IPS-NIHi11 (cell line): ENCODE data around the gene DCTD.
"Not testable (repeated sequence)": the region's sequence is repeated elsewhere in the genome, so short reads cannot be mapped to it uniquely, and the experiment has no call there.

Experiments
- DNase-seq: peaks from one replicate; pipeline ENCODE4 v3.0.0; 2012; ENCODE audit warnings: mixed read lengths, low spot score

The DCTD gene

DNA sequence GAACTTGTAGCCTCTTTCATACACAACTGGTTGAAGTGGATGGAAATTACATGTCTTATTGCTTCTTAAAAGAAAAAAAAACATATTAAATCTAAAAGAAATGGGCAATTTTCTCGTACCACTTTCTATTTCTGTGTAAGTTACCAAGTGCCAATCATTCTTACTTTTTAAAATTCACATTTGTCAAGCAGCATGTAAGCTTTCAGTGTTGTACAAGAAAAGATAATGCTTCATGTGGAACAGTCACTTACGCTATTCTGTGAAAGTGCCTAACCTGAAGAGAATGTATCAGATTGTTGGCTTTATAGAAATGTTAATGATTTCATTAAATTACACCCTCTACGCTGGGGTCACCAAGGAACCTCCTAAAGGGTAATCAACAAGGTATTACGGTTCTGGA, 4.4 kb upstream of the DCTD start:
- no peak for DNase-seq

GRCh38 chr4:182920676-182921075, 3.5 kb upstream of the DCTD start:
- DNase-seq: no peak

DNA sequence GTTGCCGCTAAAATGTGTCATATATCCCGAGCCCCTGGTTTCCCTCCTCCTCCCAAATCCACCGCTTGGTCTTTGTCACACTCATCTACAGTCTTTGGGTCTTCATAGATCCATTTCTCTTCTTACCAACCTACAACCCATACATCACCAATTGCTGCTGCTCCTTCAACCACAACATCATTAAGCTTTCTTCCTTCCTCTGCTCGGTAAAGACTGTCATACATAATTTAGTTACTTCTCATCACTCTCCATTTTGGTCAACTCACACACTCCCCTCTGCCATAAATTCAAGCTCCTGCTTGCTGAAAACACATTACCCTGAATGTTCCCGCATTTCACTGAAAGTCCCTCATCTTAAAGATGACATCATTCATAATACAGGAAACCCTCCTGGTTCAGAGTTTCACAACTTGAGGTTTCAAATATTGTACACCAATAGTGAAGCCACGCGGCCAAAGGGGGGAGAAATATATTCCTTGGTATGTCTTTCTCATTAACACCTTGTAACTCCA, 1.7 kb upstream of the DCTD start:
- no peak for DNase-seq

DNA sequence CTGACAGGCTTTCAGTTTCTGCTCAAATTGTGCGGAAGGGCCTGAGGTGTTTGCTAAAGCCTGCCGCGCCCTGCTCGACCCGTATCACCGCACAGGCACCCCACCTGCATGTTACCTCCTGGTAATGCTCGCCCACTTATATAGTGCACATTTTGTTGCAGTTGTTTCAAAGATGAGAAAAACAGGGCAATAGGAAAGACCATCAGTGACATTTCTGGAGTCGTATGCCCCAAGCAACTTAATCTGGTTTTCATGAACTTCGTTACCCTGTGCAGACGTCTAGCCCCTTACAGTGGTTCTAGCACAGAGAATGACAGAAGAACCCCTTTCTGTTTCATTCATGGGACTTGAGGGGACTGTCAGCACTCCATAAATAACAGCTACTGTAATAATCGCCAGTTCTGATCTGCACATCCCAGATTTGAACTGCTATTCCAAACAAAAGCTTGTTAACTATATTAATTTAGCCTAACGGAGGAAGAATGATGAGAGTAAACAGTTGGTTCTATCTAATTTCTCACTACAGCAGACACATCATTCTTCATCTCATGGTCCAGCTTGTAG, 940 bp upstream of the DCTD start:
- DNase-seq: no peak

DNA sequence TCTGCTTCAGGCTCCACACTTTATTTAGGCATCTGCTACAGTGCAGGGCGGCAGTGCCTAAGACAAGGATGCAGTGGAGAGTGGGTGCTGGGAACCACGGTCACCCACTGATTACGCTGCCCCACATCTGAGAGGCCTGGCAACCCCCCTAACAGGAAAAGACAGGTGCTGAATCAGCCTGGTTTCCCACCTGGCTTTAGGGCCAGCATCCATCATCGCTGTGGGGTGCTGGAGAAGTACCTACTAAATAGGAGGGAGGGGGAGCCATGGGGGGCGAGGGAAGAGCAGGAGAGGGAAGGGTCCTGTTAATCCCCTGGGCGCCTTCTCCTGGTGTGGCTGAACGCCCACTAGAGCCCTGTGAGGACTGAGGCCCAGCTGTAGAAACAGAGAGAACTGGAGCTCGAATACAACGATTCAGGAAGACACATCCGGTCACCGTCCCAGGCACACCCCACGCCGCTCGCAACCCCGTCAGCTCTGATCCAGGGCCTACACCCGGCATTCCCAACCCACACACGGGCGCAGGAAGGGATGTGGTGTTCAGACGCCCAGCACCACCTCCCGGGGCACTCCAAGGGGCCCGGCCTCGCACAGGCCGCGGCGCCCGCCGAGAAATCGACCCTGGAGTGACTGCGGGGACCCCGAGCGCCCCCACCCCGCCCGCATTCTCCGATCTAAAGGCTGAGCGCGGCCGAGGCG, 554 bp downstream of the DCTD start:
- peak; percentile 53 for DNase-seq

DNA sequence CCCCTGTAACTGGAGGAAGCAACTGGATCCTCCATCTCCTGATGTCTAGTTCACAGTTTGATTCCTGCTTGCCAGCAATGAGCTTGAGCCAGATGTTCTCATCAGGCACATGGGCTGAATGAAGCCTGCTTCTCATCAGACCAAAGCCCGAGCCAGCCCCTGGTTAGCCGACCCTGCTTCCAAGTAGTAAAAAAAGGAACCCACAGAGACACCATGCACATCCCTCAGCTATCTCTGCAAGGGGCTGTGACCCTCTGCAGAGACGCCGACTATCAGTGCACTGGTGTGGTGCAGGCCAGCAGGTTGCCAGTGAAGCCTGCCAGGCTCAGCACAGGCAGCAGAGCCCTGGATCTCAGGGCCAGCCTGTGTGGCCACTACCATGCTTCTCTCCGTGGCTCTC, 2.8 kb downstream of the DCTD start:
- DNase-seq: no peak

DNA sequence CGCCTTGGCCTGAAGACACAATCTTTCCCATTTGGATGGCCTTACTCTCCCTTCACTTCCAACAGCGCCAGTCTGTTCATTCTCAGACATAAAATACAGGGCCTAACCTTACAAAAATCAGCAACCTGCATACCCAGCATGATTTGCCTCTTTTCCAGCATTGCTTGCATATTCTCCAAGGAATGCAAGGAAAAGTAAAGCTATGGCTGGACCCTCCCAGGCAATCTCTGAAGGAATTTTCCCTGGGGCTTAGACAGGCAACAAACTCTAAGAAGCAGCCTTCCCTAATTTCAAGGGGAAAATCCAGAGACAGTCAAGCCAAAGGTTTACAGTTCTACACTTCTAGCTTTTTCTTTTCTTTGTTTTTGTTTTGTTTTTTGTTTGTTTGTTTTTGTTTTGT, 3.6 kb downstream of the DCTD start:
- no peak for DNase-seq

DNA sequence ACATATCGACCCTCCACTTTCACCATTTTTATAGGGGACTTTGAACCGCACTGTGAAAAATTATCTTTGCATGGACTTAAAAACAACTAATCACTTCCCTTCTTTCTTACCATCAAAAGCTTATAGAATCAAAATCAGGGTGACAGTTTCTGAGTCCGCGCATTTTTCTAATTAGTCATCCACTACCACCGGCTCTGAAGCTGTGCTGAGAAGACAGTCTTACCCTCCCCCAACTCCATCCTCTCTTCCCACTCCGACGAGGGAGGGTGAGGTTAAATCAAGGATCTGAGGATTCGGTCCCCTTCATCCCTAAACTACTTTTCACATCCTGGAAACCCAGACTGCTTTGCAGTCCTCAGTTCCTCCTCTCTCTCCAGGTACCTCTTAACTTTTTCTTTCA, 4.2 kb downstream of the DCTD start:
- no peak for DNase-seq

GRCh38 chr4:182908124-182908523, 9.1 kb downstream of the DCTD start:
- no peak for DNase-seq

- DNase-seq: no peak
Measured at GRCh38 chr4:182907396-182907795, 9.8 kb downstream of the DCTD start.

DNA sequence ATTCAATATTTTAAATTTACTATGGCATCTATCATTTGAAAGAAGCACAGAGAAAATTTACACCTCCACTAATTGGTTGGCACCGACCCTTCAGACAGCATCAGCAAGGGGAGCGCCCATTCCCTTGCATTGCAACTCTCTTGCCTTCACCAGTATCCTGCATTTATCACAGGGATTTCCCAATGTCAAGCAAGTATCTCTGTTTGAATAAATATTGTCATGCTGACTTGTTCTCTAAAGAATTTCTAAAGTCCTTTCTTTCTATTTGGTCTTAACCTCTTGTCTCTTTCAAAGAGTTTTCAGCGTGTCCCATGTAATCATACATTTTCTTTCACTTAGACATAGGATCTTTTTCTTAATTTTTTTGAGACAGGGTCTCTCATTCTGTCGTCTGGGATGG, 10.4 kb downstream of the DCTD start:
- no peak for DNase-seq

DNA sequence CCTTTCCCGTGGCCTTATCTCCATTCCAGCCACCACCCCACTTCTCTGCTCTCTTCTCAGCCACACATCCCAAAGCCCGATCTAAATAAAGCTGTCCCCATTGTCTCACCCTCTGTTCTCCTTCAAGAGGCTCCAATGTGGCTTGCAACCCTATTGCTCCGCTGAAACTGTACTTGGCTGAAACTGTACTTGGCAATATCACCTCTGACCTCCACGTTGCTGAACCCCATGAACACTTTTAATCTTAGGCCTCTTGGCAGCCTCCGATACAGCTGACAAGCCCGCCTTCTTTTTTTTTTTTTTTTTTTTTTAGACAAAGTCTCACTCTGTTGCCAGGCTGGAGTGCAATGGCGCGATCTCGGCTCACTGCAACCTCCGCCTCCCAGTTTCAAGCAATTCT, 12.1 kb downstream of the DCTD start:
- DNase-seq: no peak

- DNase-seq: no peak
Measured at GRCh38 chr4:182904211-182904761, 12.9 kb downstream of the DCTD start.

- no peak for DNase-seq
Measured at GRCh38 chr4:182903013-182903412, 14.2 kb downstream of the DCTD start.

- no peak for DNase-seq
Measured at GRCh38 chr4:182901337-182901736, 15.8 kb downstream of the DCTD start.

GRCh38 chr4:182900021-182900420, 17.2 kb downstream of the DCTD start:
- DNase-seq: not testable (repeated sequence)

- no peak for DNase-seq
Measured at GRCh38 chr4:182898479-182898799, 18.7 kb downstream of the DCTD start.

- no peak for DNase-seq
Measured at GRCh38 chr4:182897601-182898478, 19.3 kb downstream of the DCTD start.

DNA sequence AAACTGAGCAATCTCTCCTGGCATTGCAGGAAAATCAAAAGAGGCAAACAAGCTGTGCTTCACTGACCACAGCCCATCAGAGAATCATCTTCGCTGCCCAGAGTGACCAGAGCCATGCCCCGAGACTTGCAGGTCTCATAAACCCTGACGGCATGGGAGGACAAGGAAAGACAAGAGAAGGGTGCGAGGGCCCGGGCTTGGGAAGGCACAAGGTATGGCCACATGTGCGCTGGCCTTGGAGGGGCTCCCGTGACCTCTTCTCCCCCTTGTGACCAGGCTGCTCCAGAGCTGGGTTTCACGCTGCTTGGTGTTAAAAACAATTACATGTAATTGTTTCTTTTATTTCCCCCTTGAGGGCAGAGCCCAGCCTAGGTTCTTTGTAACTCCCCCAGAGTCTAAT, 20.8 kb downstream of the DCTD start:
- no peak for DNase-seq

GRCh38 chr4:182895791-182896292, 21.3 kb downstream of the DCTD start:
- DNase-seq: no peak

DNA sequence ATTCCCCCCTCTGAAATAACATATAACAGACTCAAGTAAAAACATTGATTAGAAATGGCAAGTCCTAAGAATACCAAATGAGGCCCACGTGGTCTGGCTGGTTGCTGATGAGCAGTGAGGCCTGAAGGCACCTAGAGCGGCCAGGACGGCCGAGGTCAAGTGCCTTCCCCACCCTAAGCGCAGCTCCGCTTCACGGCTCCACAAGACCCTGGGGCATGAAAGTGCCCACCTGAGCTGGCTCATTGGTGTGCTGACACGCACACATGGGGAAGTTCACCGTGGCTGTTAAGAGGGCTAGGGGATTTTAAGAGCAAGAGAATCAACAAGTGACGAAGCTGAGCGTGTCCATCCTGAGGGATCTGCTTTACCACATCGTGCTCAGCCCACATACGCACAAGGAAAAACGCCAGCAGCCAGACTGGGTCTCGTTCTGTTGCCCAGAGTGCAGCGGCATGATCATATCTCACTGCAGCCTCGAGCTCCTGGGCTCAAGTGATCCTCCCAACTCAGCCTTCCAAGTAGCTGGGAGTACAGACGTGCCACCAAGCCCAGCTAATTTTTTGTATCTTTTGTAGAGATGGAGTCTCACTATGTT, 22.4 kb downstream of the DCTD start:
- DNase-seq: no peak

DNA sequence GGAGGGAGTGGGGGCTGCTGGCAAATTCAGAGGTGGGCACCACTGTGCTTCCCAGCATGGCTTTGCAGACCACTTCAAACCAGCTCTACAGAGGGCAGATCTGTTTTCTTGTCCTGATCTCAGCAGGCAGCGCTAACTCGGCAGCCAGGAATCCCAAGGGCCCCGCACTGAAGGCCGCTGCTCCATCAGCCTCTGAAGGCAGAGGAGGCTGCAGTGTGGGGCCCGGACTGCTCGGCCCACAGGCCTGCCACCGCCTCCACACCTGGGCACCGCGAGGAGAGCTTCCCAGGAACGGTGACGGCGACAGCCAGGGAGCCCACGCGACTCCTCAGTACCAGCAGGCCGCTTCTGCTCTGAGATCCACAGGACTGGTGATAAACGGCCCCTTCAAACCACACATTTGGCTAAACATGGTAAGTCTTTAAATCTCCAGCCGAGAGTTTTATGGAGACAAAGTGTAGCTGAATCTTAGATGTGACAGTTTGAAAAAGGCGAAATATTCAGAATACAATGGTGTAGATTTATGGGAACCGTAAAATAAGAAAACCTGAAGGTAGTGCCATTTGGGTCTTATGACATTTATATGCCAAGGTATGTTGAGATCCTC, 23.6 kb downstream of the DCTD start:
- no peak for DNase-seq
